ENCODE measurements around the gene TLK2.
"Not testable (repeated sequence)": the region's sequence is repeated elsewhere in the genome, so short reads cannot be mapped to it uniquely, and the experiment has no call there.

TLK2 gene

GRCh38 chr17:62558941-62559340 is 80.3 kb downstream of the TLK2 start:
- DNase-seq (ENCODE audit: low read depth, low spot score), result not testable (repeated sequence)

GRCh38 chr17:62560971-62561370 is 82.3 kb downstream of the TLK2 start:
- DNase-seq (ENCODE audit: low read depth, low spot score), result not testable (repeated sequence)

- DNase-seq (ENCODE audit: low read depth, low spot score), result no peak
Measured at GRCh38 chr17:62562656-62563055, 84.0 kb downstream of the TLK2 start.

GRCh38 chr17:62565817-62566216 is 87.2 kb downstream of the TLK2 start:
- no peak for DNase-seq (ENCODE audit: low read depth, low spot score)

- DNase-seq (ENCODE audit: low read depth, low spot score), result no peak
Measured at GRCh38 chr17:62566996-62567578, 88.5 kb downstream of the TLK2 start.

- DNase-seq (ENCODE audit: low read depth, low spot score), result no peak
Measured at GRCh38 chr17:62572488-62572887, 93.9 kb downstream of the TLK2 start.

GRCh38 chr17:62572888-62573401 is 94.3 kb downstream of the TLK2 start:
- DNase-seq (ENCODE audit: low read depth, low spot score), result no peak

- no peak for DNase-seq (ENCODE audit: low read depth, low spot score)
Measured at GRCh38 chr17:62573480-62574117, 95.0 kb downstream of the TLK2 start.

GRCh38 chr17:62576382-62576781 is 97.8 kb downstream of the TLK2 start:
- no peak for DNase-seq (ENCODE audit: low read depth, low spot score)

- DNase-seq (ENCODE audit: low read depth, low spot score), result no peak
Measured at GRCh38 chr17:62578757-62579487, 100.3 kb downstream of the TLK2 start.

GRCh38 chr17:62580947-62581346 is 102.3 kb downstream of the TLK2 start:
- DNase-seq (ENCODE audit: low read depth, low spot score), result no peak

GRCh38 chr17:62581764-62582163 is 103.1 kb downstream of the TLK2 start:
- DNase-seq (ENCODE audit: low read depth, low spot score), result no peak

GRCh38 chr17:62587554-62587953 is 108.9 kb downstream of the TLK2 start:
- no peak for DNase-seq (ENCODE audit: low read depth, low spot score)

GRCh38 chr17:62588109-62588508 is 109.5 kb downstream of the TLK2 start:
- DNase-seq (ENCODE audit: low read depth, low spot score), result no peak

- no peak for DNase-seq (ENCODE audit: low read depth, low spot score)
Measured at GRCh38 chr17:62591333-62591732, 112.7 kb downstream of the TLK2 start.

GRCh38 chr17:62591822-62592221 is 113.2 kb downstream of the TLK2 start:
- not testable (repeated sequence) for DNase-seq (ENCODE audit: low read depth, low spot score)

GRCh38 chr17:62592341-62593099 is 113.9 kb downstream of the TLK2 start:
- DNase-seq (ENCODE audit: low read depth, low spot score), result no peak

- no peak for DNase-seq (ENCODE audit: low read depth, low spot score)
Measured at GRCh38 chr17:62595484-62595883, 116.9 kb downstream of the TLK2 start.

GRCh38 chr17:62596662-62597061 is 118.0 kb downstream of the TLK2 start:
- no peak for DNase-seq (ENCODE audit: low read depth, low spot score)

- no peak for DNase-seq (ENCODE audit: low read depth, low spot score)
Measured at GRCh38 chr17:62597150-62597549, 118.5 kb downstream of the TLK2 start.

- no peak for DNase-seq (ENCODE audit: low read depth, low spot score)
Measured at GRCh38 chr17:62597920-62598319, 119.3 kb downstream of the TLK2 start.
